ENCODE data around the gene PTPRD. TPM values are rescaled to one million over a fixed set of nuclear protein-coding genes. Genes with fewer than 3 reads are reported as not detected.
"Not testable (repeated sequence)": the region's sequence is repeated elsewhere in the genome, so short reads cannot be mapped to it uniquely, and the experiment has no call there.

The PTPRD gene
- total RNA-seq, 1 experiment from 2014 or later, result 70.1 TPM

DNA sequence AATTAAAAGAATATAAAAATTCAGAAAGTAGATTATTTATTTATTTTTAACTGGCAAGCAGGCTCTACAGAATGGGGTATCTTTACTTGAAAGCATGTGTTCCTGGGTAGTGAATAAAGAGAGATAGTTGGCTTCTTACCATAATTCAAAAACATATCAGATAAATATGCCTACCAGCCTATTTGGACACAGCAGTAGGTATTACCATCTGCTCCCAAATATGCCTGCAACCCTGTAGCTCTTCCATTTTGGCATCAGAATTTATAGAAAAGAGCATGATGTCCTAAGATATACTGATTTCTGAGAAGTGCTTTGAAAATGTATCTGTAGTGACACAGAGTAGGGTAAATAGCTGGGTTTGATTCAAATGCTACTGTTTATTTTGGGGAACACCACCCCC is 1512.7 kb downstream of the PTPRD start:
- no peaks in the 10 kb centered on the region for H3K9me3 ChIP-seq
- DNase-seq, result no peak
- H3K36me3 Mint-ChIP-seq (ENCODE audit: insufficient read depth, unreplicated experiment), result no peaks in the 10 kb centered on the region
- H3K36me3 ChIP-seq (ENCODE audit: control insufficient read depth, insufficient read depth, low read length), result no peaks in the 10 kb centered on the region
- H3K4me1 ChIP-seq, result no peaks in the 10 kb centered on the region
- POLR2A ChIA-PET, result no interaction called here
- no TSS peak for BruUV-seq (replicated peaks)
- no peaks in the 10 kb centered on the region for H3K27me3 Mint-ChIP-seq (ENCODE audit: insufficient read depth, unreplicated experiment)
- CTCF ChIA-PET, result no interaction called here
- H3K4me3 Mint-ChIP-seq (ENCODE audit: unreplicated experiment), result no peak overlapping the region
- no peaks in the 10 kb centered on the region for H3K4me1 Mint-ChIP-seq (ENCODE audit: low read depth, unreplicated experiment)
- no peak overlapping the region for H3K27ac Mint-ChIP-seq (ENCODE audit: unreplicated experiment)
- no peaks in the 10 kb centered on the region for H3K27me3 ChIP-seq (replicated peaks; ENCODE audit: control insufficient read depth, insufficient read depth, low read length)
- no peak overlapping the region for H3K4me3 ChIP-seq (ENCODE audit: low read depth, low read length)
- intact Hi-C loops (cut with micrococcal nuclease; ENCODE audit: unreplicated experiment), result no loop called here
- no peak for TF ChIP-seq CTCF (IDR thresholded peaks at IDR 0.05; ENCODE audit: insufficient read depth in 1 of 2, low read depth in 1 of 2, low read length in 1 of 2, severe bottlenecking in 1 of 2, unreplicated experiment in 1 of 2)
- no peaks in the 10 kb centered on the region for H3K9me3 Mint-ChIP-seq (ENCODE audit: unreplicated experiment)

DNA sequence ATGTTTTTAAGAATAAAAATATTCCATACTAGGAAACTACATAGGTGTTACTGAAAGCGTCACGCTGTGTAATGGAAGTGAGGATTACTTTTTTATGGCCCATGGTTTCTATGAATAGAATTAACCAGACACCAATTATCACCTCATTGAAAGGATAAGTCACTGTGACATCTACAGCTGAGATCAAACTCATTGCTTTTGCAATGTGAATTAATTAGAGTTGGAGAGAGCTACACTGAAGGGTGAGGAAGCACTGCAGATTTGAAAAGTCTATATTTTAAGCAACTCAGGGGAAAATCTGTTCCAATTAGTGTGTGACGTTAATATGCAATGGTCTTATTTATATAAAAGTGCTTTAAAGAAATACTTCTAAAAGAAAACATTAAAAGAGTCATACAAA is 1513.2 kb downstream of the PTPRD start:
- Histone ChIP-seq H3K9me3 (no peaks in the 10 kb centered on the region), H3K4me1 (no peaks in the 10 kb centered on the region), H3K4me3 (ENCODE audit: low read depth, low read length) (no peak overlapping the region), H3K36me3 (ENCODE audit: control insufficient read depth, insufficient read depth, low read length) (no peaks in the 10 kb centered on the region), H3K27me3 (replicated peaks; ENCODE audit: control insufficient read depth, insufficient read depth, low read length) (no peaks in the 10 kb centered on the region)
- no peaks in the 10 kb centered on the region for H3K36me3 Mint-ChIP-seq (ENCODE audit: insufficient read depth, unreplicated experiment)
- H3K27me3 Mint-ChIP-seq (ENCODE audit: insufficient read depth, unreplicated experiment), result no peaks in the 10 kb centered on the region
- ChIA-PET POLR2A (no interaction called here), CTCF (no interaction called here)
- TF ChIP-seq CTCF (IDR thresholded peaks at IDR 0.05; ENCODE audit: insufficient read depth in 1 of 2, low read depth in 1 of 2, low read length in 1 of 2, severe bottlenecking in 1 of 2, unreplicated experiment in 1 of 2), result no peak
- intact Hi-C loops (cut with micrococcal nuclease; ENCODE audit: unreplicated experiment), result no loop called here
- no peak overlapping the region for H3K27ac Mint-ChIP-seq (ENCODE audit: unreplicated experiment)
- no peaks in the 10 kb centered on the region for H3K9me3 Mint-ChIP-seq (ENCODE audit: unreplicated experiment)
- no peaks in the 10 kb centered on the region for H3K4me1 Mint-ChIP-seq (ENCODE audit: low read depth, unreplicated experiment)
- DNase-seq, result no peak
- no TSS peak for BruUV-seq (replicated peaks)
- H3K4me3 Mint-ChIP-seq (ENCODE audit: unreplicated experiment), result no peak overlapping the region

- H3K4me1 ChIP-seq; CTCF ChIA-PET; H3K27me3 ChIP-seq (replicated peaks; ENCODE audit: control insufficient read depth, insufficient read depth, low read length); H3K4me3 ChIP-seq (ENCODE audit: low read depth, low read length); POLR2A ChIA-PET; H3K36me3 Mint-ChIP-seq (ENCODE audit: insufficient read depth, unreplicated experiment); H3K36me3 ChIP-seq (ENCODE audit: control insufficient read depth, insufficient read depth, low read length); H3K9me3 Mint-ChIP-seq (ENCODE audit: unreplicated experiment); H3K27me3 Mint-ChIP-seq (ENCODE audit: insufficient read depth, unreplicated experiment); DNase-seq; H3K9me3 ChIP-seq; H3K27ac Mint-ChIP-seq (ENCODE audit: unreplicated experiment); H3K4me1 Mint-ChIP-seq (ENCODE audit: low read depth, unreplicated experiment); BruUV-seq (replicated peaks); H3K4me3 Mint-ChIP-seq (ENCODE audit: unreplicated experiment); intact Hi-C loops (cut with micrococcal nuclease; ENCODE audit: unreplicated experiment): not testable (repeated sequence)
These were observed 1515.5 kb downstream of the PTPRD start for GRCh38 chr9:9097254-9097653.

GRCh38 chr9:9091387-9091786 is 1521.4 kb downstream of the PTPRD start:
- intact Hi-C loops (cut with micrococcal nuclease; ENCODE audit: unreplicated experiment), result no loop called here
- no peaks in the 10 kb centered on the region for H3K36me3 Mint-ChIP-seq (ENCODE audit: insufficient read depth, unreplicated experiment)
- H3K9me3 Mint-ChIP-seq (ENCODE audit: unreplicated experiment), result no peaks in the 10 kb centered on the region
- H3K4me3 Mint-ChIP-seq (ENCODE audit: unreplicated experiment), result no peak overlapping the region
- CTCF ChIA-PET, result no interaction called here
- Histone ChIP-seq H3K9me3 (no peaks in the 10 kb centered on the region), H3K36me3 (ENCODE audit: control insufficient read depth, insufficient read depth, low read length) (no peaks in the 10 kb centered on the region), H3K27me3 (replicated peaks; ENCODE audit: control insufficient read depth, insufficient read depth, low read length) (no peaks in the 10 kb centered on the region), H3K4me3 (ENCODE audit: low read depth, low read length) (no peak overlapping the region), H3K4me1 (no peaks in the 10 kb centered on the region)
- no peaks in the 10 kb centered on the region for H3K27me3 Mint-ChIP-seq (ENCODE audit: insufficient read depth, unreplicated experiment)
- DNase-seq, result no peak
- H3K27ac Mint-ChIP-seq (ENCODE audit: unreplicated experiment), result no peak overlapping the region
- no peak for TF ChIP-seq CTCF (IDR thresholded peaks at IDR 0.05; ENCODE audit: insufficient read depth in 1 of 2, low read depth in 1 of 2, low read length in 1 of 2, severe bottlenecking in 1 of 2, unreplicated experiment in 1 of 2)
- H3K4me1 Mint-ChIP-seq (ENCODE audit: low read depth, unreplicated experiment), result no peaks in the 10 kb centered on the region
- POLR2A ChIA-PET, result no interaction called here
- no TSS peak for BruUV-seq (replicated peaks)
